WTC11 (cell line): ENCODE data around the gene MSL3B.

ENCODE experiments used
- CREB1 ChIP-seq: sonication (generic); formaldehyde crosslinking; IDR thresholded peaks from 2 replicates; pipeline ENCODE4 v1.8.0; 2023; ENCODE audit warnings: mild to moderate bottlenecking, missing genetic modification reagents
- MYBL2 ChIP-seq: sonication (generic); formaldehyde crosslinking; IDR thresholded peaks from 2 replicates; pipeline ENCODE4 v1.8.1; 2023; ENCODE audit warnings: mild to moderate bottlenecking, moderate library complexity, missing genetic modification reagents
- NR2C2 ChIP-seq: sonication (generic); formaldehyde crosslinking; IDR thresholded peaks from 2 replicates; pipeline ENCODE4 v1.8.0; 2022; ENCODE audit warnings: mild to moderate bottlenecking, missing genetic modification reagents
- SMAD4 ChIP-seq: sonication (generic); formaldehyde crosslinking; IDR thresholded peaks from 2 replicates; pipeline ENCODE4 v1.8.0; 2022; ENCODE audit warnings: mild to moderate bottlenecking, missing genetic modification reagents
- SOX15 ChIP-seq: fragments of 250-450 bp; sonication (Bioruptor Pico); IDR thresholded peaks from 2 replicates; pipeline ENCODE4 v1.9.0; 2021; ENCODE audit warnings: mild to moderate bottlenecking
- TEAD1 ChIP-seq: sonication (generic); formaldehyde crosslinking; IDR thresholded peaks from 2 replicates; pipeline ENCODE4 v1.8.0; 2022; ENCODE audit warnings: mild to moderate bottlenecking, missing genetic modification reagents
- ZNF263 ChIP-seq: sonication (generic); formaldehyde crosslinking; IDR thresholded peaks from 2 replicates; pipeline ENCODE4 v1.8.1; 2022; ENCODE audit warnings: low read depth, mild to moderate bottlenecking, moderate library complexity, missing genetic modification reagents
- ZNF317 ChIP-seq: sonication (generic); formaldehyde crosslinking; IDR thresholded peaks from 2 replicates; pipeline ENCODE4 v1.8.1; 2023; ENCODE audit warnings: low read depth, mild to moderate bottlenecking, moderate library complexity, missing genetic modification reagents, borderline replicate concordance
- TF ChIP-seq, protein P1 (sequence below): sonication (generic); formaldehyde crosslinking; IDR thresholded peaks from 2 replicates; pipeline ENCODE4 v1.8.0; 2022; ENCODE audit warnings: mild to moderate bottlenecking, missing genetic modification reagents
- TF ChIP-seq, protein P2 (sequence below): fragments of 200-600 bp; IDR thresholded peaks from 2 replicates; pipeline ENCODE4 v1.8.0; 2022; ENCODE audit warnings: antibody characterized with exemption

DNA sequence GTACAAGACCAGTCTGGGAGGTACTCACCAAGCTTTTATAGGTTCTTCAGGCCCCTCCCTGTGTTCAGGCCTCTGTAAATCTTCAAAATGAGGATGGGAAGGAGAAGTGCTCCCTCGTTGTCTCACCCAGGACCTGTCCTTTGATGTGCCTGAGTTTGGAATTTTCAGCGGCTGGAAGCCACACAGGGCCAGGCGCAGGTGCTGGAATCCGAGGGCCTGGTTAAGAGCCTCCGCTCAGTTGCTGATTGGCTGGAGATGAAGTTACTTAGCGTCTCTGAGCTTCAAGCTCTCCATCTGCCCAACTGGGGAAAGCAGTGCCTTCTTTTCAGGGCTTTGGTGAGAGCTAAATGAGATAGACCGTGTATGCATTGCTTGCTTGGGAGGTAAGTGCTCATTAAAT lies 43.8 kb downstream of the MSL3B start:
- TF ChIP-seq, protein P1, sequence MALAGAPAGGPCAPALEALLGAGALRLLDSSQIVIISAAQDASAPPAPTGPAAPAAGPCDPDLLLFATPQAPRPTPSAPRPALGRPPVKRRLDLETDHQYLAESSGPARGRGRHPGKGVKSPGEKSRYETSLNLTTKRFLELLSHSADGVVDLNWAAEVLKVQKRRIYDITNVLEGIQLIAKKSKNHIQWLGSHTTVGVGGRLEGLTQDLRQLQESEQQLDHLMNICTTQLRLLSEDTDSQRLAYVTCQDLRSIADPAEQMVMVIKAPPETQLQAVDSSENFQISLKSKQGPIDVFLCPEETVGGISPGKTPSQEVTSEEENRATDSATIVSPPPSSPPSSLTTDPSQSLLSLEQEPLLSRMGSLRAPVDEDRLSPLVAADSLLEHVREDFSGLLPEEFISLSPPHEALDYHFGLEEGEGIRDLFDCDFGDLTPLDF, result no peak
- TF ChIP-seq, protein P2, sequence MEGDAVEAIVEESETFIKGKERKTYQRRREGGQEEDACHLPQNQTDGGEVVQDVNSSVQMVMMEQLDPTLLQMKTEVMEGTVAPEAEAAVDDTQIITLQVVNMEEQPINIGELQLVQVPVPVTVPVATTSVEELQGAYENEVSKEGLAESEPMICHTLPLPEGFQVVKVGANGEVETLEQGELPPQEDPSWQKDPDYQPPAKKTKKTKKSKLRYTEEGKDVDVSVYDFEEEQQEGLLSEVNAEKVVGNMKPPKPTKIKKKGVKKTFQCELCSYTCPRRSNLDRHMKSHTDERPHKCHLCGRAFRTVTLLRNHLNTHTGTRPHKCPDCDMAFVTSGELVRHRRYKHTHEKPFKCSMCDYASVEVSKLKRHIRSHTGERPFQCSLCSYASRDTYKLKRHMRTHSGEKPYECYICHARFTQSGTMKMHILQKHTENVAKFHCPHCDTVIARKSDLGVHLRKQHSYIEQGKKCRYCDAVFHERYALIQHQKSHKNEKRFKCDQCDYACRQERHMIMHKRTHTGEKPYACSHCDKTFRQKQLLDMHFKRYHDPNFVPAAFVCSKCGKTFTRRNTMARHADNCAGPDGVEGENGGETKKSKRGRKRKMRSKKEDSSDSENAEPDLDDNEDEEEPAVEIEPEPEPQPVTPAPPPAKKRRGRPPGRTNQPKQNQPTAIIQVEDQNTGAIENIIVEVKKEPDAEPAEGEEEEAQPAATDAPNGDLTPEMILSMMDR, result no peak
- TF ChIP-seq SOX15 (CRISPR knock-in tag) (no peak), TEAD1 (CRISPR knock-in tag) (no peak), MYBL2 (no peak), ZNF317 (CRISPR knock-in tag) (no peak), CREB1 (no peak), NR2C2 (CRISPR knock-in tag) (no peak), SMAD4 (no peak), ZNF263 (no peak)
